IMR-90 (cell line): ENCODE data around the gene RAB36. TPM values are rescaled to one million over a fixed set of nuclear protein-coding genes. Genes with fewer than 3 reads are reported as not detected.

Experiments
- ATAC-seq: fragments of 200-7000 bp; cut with Tn5 transposase; 2 replicates; pipeline ENCODE4 v1.9.1; 2020; ENCODE audit warnings: low read depth, mild to moderate bottlenecking, moderate library complexity
- BruUV-seq: library from RNA; stranded (reverse); fragments of 400-500 nt; replicated peaks from 2 replicates; lab custom pipeline; 2021; lab: Mats Ljungman, UMichigan
- CTCF ChIA-PET: fragments of 300-600 bp; formaldehyde crosslinking; extraction: SDS; loops from one replicate; lab custom pipeline; 2021; ENCODE audit warnings: antibody characterized with exemption; lab: Yijun Ruan, JAX
- POLR2A ChIA-PET: fragments of 300-600 bp; sonication (Branson Sonifier 250); formaldehyde crosslinking; loops from one replicate; lab custom pipeline; 2022; ENCODE audit warnings: antibody characterized with exemption; ENCODE audit not compliant: unreplicated experiment; lab: Charles Lee
- DNase-seq: peaks from one replicate; pipeline ENCODE4 v3.0.0; 2013
- H2AFZ ChIP-seq: replicated peaks from 2 replicates; pipeline ENCODE3; 2013; ENCODE audit warnings: low read length, mild to moderate bottlenecking; ENCODE audit not compliant: poor library complexity
- H2AK5ac ChIP-seq: 2 replicates; pipeline ENCODE4 v1.6.1; 2013; ENCODE audit warnings: low read depth, low read length, inconsistent platforms
- H2AK9ac ChIP-seq: replicated peaks from 2 replicates; pipeline ENCODE3; 2013; ENCODE audit warnings: mild to moderate bottlenecking, low read depth, low read length, moderate library complexity; ENCODE audit not compliant: poor library complexity
- H2BK120ac ChIP-seq: 2 replicates; pipeline ENCODE4 v1.6.1; 2013; ENCODE audit warnings: low read depth, low read length, inconsistent platforms
- H2BK15ac ChIP-seq: 3 replicates; pipeline ENCODE4 v1.6.1; 2013; ENCODE audit warnings: low read depth, low read length, inconsistent platforms
- H2BK20ac ChIP-seq: 2 replicates; pipeline ENCODE4 v1.6.1; 2013; ENCODE audit warnings: low read depth, mild to moderate bottlenecking, inconsistent platforms, low read length, moderate library complexity
- H2BK5ac ChIP-seq: 2 replicates; pipeline ENCODE4 v1.6.1; 2013; ENCODE audit warnings: mild to moderate bottlenecking, low read depth, low read length, inconsistent platforms; ENCODE audit not compliant: poor library complexity, severe bottlenecking
- H3K14ac ChIP-seq: replicated peaks from 2 replicates; pipeline ENCODE4 v1.6.1; 2013; ENCODE audit warnings: low read depth, low read length, inconsistent platforms
- H3K18ac ChIP-seq: 2 replicates; pipeline ENCODE4 v1.6.1; 2013; ENCODE audit warnings: low read depth, low read length, control low read depth
- H3K23ac ChIP-seq: 2 replicates; pipeline ENCODE4 v1.6.1; 2013; ENCODE audit warnings: low read depth, low read length, inconsistent platforms
- H3K27ac ChIP-seq: 2 replicates; pipeline ENCODE4 v1.5.1; 2013; ENCODE audit warnings: mild to moderate bottlenecking, control low read depth, low read length; ENCODE audit not compliant: insufficient read depth
- H3K27me3 ChIP-seq: 2 replicates; pipeline ENCODE4 v1.6.1; 2013; ENCODE audit warnings: low read length; ENCODE audit not compliant: control insufficient read depth, insufficient read depth
- H3K36me3 ChIP-seq: 2 replicates; pipeline ENCODE4 v1.6.1; 2013; ENCODE audit warnings: low read length, mixed read lengths; ENCODE audit not compliant: control insufficient read depth, insufficient read depth
- H3K4ac ChIP-seq: 2 replicates; pipeline ENCODE4 v1.6.1; 2013; ENCODE audit warnings: low read depth, low read length, inconsistent platforms
- H3K4me1 ChIP-seq: 2 replicates; pipeline ENCODE4 v1.6.1; 2013; ENCODE audit warnings: low read length, mixed read lengths; ENCODE audit not compliant: control insufficient read depth, insufficient read depth
- H3K4me2 ChIP-seq: 2 replicates; pipeline ENCODE4 v1.6.1; 2013; ENCODE audit warnings: low read depth, mild to moderate bottlenecking, control low read depth, low read length, moderate library complexity
- H3K4me3 ChIP-seq: 2 replicates; pipeline ENCODE4 v1.5.1; 2013; ENCODE audit warnings: low read depth, mild to moderate bottlenecking, control low read depth, low read length, moderate library complexity; ENCODE audit not compliant: insufficient read depth
- H3K56ac ChIP-seq: 2 replicates; pipeline ENCODE4 v1.6.1; 2013; ENCODE audit warnings: low read length, inconsistent platforms; ENCODE audit not compliant: insufficient read depth; ENCODE audit errors: extremely low read depth
- H3K79me1 ChIP-seq, 2 experiments: 2 replicates each; pipeline ENCODE4 v1.6.1; 2013; ENCODE audit warnings: low read length in 2 of 2, inconsistent platforms in 1 of 2, low read depth in 1 of 2
- H3K9ac ChIP-seq: 2 replicates; pipeline ENCODE4 v1.6.1; 2013; ENCODE audit warnings: low read depth, low read length, control low read depth
- H3K9me1 ChIP-seq: 2 replicates; pipeline ENCODE4 v1.6.1; 2013; ENCODE audit warnings: low read length, inconsistent platforms; ENCODE audit not compliant: insufficient read depth
- H3K9me3 ChIP-seq: 2 replicates; pipeline ENCODE4 v1.6.1; 2013; ENCODE audit warnings: low read length; ENCODE audit not compliant: control insufficient read depth, insufficient read depth
- H4K20me1 ChIP-seq: 2 replicates; pipeline ENCODE4 v1.6.1; 2013; ENCODE audit warnings: low read length, inconsistent platforms; ENCODE audit not compliant: insufficient read depth
- H4K5ac ChIP-seq: 2 replicates; pipeline ENCODE4 v1.6.1; 2013; ENCODE audit warnings: mild to moderate bottlenecking, low read depth, low read length, control low read depth
- H4K8ac ChIP-seq, 2 experiments: 2 replicates each; pipeline ENCODE4 v1.6.1; 2013; ENCODE audit warnings: low read depth in 2 of 2, low read length in 2 of 2, control low read depth in 1 of 2, inconsistent platforms in 1 of 2
- H4K91ac ChIP-seq: 2 replicates; pipeline ENCODE4 v1.6.1; 2013; ENCODE audit warnings: low read depth, low read length, inconsistent platforms; ENCODE audit not compliant: insufficient read depth
- BHLHE40 ChIP-seq: fragments of 150-350 bp; IDR thresholded peaks from 2 replicates; pipeline ENCODE4 v1.6.1; 2016; ENCODE audit warnings: mild to moderate bottlenecking, low read depth, low read length
- CEBPB ChIP-seq: IDR thresholded peaks from 2 replicates; pipeline ENCODE4 v1.6.1; 2012; ENCODE audit warnings: low read depth, low read length, improper control_type of control experiment
- CHD1 ChIP-seq: IDR thresholded peaks from 2 replicates; pipeline ENCODE4 v1.6.1; 2012; ENCODE audit warnings: low read depth, low read length, improper control_type of control experiment
- CTCF ChIP-seq: conservative IDR thresholded peaks from 2 replicates; pipeline ENCODE4 v1.5.1; 2012; ENCODE audit warnings: mild to moderate bottlenecking, low read depth, low read length, improper control_type of control experiment
- ELK1 ChIP-seq: fragments of 150-350 bp; IDR thresholded peaks from 2 replicates; pipeline ENCODE4 v1.6.1; 2016; ENCODE audit warnings: low read depth, mild to moderate bottlenecking, low read length, moderate library complexity, borderline replicate concordance
- FOS ChIP-seq: fragments of 150-350 bp; IDR thresholded peaks from 2 replicates; pipeline ENCODE4 v1.6.1; 2016; ENCODE audit warnings: low read depth, low read length
- MAFK ChIP-seq: IDR thresholded peaks from 2 replicates; pipeline ENCODE4 v1.6.1; 2012; ENCODE audit warnings: low read depth, low read length, improper control_type of control experiment
- MAZ ChIP-seq: IDR thresholded peaks from 2 replicates; pipeline ENCODE4 v1.6.1; 2012; ENCODE audit warnings: low read depth, mild to moderate bottlenecking, low read length, improper control_type of control experiment, moderate library complexity, borderline replicate concordance
- MXI1 ChIP-seq: IDR thresholded peaks from 2 replicates; pipeline ENCODE4 v1.6.1; 2012; ENCODE audit warnings: low read depth, mild to moderate bottlenecking, low read length, moderate library complexity, borderline replicate concordance
- NFE2L2 ChIP-seq: fragments of 150-350 bp; IDR thresholded peaks from 2 replicates; pipeline ENCODE4 v1.6.1; 2016; ENCODE audit warnings: low read depth, mild to moderate bottlenecking, low read length
- POLR2A ChIP-seq: IDR thresholded peaks from 2 replicates; pipeline ENCODE4 v1.6.1; 2012; ENCODE audit warnings: mild to moderate bottlenecking, low read depth, low read length
- RCOR1 ChIP-seq: IDR thresholded peaks from 2 replicates; pipeline ENCODE4 v1.6.1; 2012; ENCODE audit warnings: mild to moderate bottlenecking, low read length, improper control_type of control experiment; ENCODE audit not compliant: insufficient replicate concordance
- SMC3 ChIP-seq: fragments of 150-350 bp; IDR thresholded peaks from 2 replicates; pipeline ENCODE4 v1.6.1; 2016; ENCODE audit warnings: low read depth, mild to moderate bottlenecking, antibody characterized with exemption, low read length, moderate library complexity
- WGBS, 2 experiments: methylation state at CpG; one replicate each; pipeline versions ENCODE4 v1.1.5 to v1.1.7; 2013; ENCODE audit warnings: missing lambda C conversion rate in 2 of 2; ENCODE audit not compliant: insufficient read length in 1 of 2; ENCODE audit errors: extremely low coverage in 2 of 2; 5-methylcytosine and 5-hydroxymethylcytosine counted together
- dilution Hi-C: fragments of 300-500 bp; cut with HindIII; formaldehyde crosslinking; loops from one replicate; pipeline ENCODE4 v1.14.3; 2018; ENCODE audit warnings: low sequenced_read_pairs; ENCODE audit not compliant: unreplicated experiment
- in situ Hi-C: fragments of 300-500 bp; cut with MboI; formaldehyde crosslinking; loops from 3 replicates; pipeline ENCODE4 v1.14.3; 2019; ENCODE audit warnings: low sequenced_read_pairs, inconsistent platforms, mixed read lengths
- intact Hi-C: fragments of 100-400 bp; cut with micrococcal nuclease; formaldehyde crosslinking; loops from 2 replicates; pipeline ENCODE4 v1.10.0; 2022
- polyA plus RNA-seq, 3 experiments: library from polyadenylated mRNA; depleted of rRNA; stranded (reverse); fragments of >200 nt; gene quantifications; 2 replicates each; pipeline ENCODE4 v1.2.3, GENCODE V29; 2012; ENCODE audit warnings: low replicate concordance in 1 of 3
- total RNA-seq: library from RNA; depleted of rRNA; stranded (reverse); fragments of >200 nt; gene quantifications from 2 replicates; pipeline ENCODE4 v1.2.3, GENCODE V29; 2012

The RAB36 gene
- total and polyA plus RNA-seq, 2 of the 4 experiments (the other 2 are of a cell fraction), result 3.6 to 4.0 TPM

GRCh38 chr22:23127055-23127756 is 18.1 kb upstream of the RAB36 start:
- H3K4me2 ChIP-seq, result no peak overlapping the region
- H3K4me1 ChIP-seq, result peaks cover 3% of the 10 kb centered on the region; the same call in 1 of the 2 replicates
- no peaks in the 10 kb centered on the region for H3K9me3 ChIP-seq
- H3K14ac ChIP-seq, result no peak overlapping the region
- no peak overlapping the region for H3K4ac ChIP-seq
- DNase-seq (no peak), ATAC-seq (no peak)
- in situ Hi-C loops, result loop anchor here (5.0 to 10.0 kb wide), 2 partner anchors 175 to 272 kb away; no protein-coding TSS in a partner anchor
- H3K4me3 ChIP-seq, result no peak overlapping the region
- intact Hi-C loops, result loop anchor here (5.0 kb wide), 1 partner anchor 280 kb away; no protein-coding TSS in a partner anchor
- H4K91ac ChIP-seq, result no peak overlapping the region
- H3K27ac ChIP-seq, result no peak overlapping the region
- WGBS, 2 experiments, result no CpG with 5 or more reads among the region's 7 CpGs
- H3K56ac ChIP-seq, result no peak overlapping the region
- BruUV-seq, result no TSS peak
- peaks cover 19% of the 10 kb centered on the region for H3K27me3 ChIP-seq
- H3K9ac ChIP-seq, result no peak overlapping the region
- no peak overlapping the region for H4K8ac ChIP-seq
- H2AK9ac ChIP-seq, result no peak overlapping the region
- H2AK5ac ChIP-seq, result no peak overlapping the region
- H4K20me1 ChIP-seq, result no peaks in the 10 kb centered on the region
- H3K36me3 ChIP-seq, result no peaks in the 10 kb centered on the region
- POLR2A ChIA-PET, result no interaction called here
- no peak overlapping the region for H4K5ac ChIP-seq
- H3K23ac ChIP-seq, result no peak overlapping the region
- H2BK20ac ChIP-seq, result no peak overlapping the region
- TF ChIP-seq NFE2L2 (no peak), RCOR1 (no peak), POLR2A (no peak), CEBPB (no peak), SMC3 (no peak), MAZ (no peak), CHD1 (no peak), MAFK (no peak), FOS (no peak), ELK1 (no peak), MXI1 (no peak), BHLHE40 (no peak), CTCF (no peak)
- no peak overlapping the region for H3K18ac ChIP-seq
- no peak overlapping the region for H2AFZ ChIP-seq
- no peak overlapping the region for H2BK15ac ChIP-seq
- no peaks in the 10 kb centered on the region for H3K9me1 ChIP-seq
- CTCF ChIA-PET, result interaction anchor here (3.3 kb wide), 1 partner anchor 168 kb away, joined by 40 read pairs; no protein-coding TSS in a partner anchor
- dilution Hi-C loops, result no loop called here
- no peaks in the 10 kb centered on the region for H3K79me1 ChIP-seq
- H2BK120ac ChIP-seq, result no peak overlapping the region
- no peak overlapping the region for H2BK5ac ChIP-seq
